ENCODE results near the gene RHBDF2.

- no peak for TF ChIP-seq EZH2phosphoT487 (IDR thresholded peaks at IDR 0.05; ENCODE audit: borderline replicate concordance, low read depth, low read length)
- no peak for TF ChIP-seq CTCF (conservative IDR thresholded peaks at IDR 0.05; ENCODE audit: low read length)
Measured at GRCh38 chr17:76469991-76470739, 31.1 kb downstream of the RHBDF2 start.
